ENCODE measurements around the gene LRP8.

Gene LRP8

DNA sequence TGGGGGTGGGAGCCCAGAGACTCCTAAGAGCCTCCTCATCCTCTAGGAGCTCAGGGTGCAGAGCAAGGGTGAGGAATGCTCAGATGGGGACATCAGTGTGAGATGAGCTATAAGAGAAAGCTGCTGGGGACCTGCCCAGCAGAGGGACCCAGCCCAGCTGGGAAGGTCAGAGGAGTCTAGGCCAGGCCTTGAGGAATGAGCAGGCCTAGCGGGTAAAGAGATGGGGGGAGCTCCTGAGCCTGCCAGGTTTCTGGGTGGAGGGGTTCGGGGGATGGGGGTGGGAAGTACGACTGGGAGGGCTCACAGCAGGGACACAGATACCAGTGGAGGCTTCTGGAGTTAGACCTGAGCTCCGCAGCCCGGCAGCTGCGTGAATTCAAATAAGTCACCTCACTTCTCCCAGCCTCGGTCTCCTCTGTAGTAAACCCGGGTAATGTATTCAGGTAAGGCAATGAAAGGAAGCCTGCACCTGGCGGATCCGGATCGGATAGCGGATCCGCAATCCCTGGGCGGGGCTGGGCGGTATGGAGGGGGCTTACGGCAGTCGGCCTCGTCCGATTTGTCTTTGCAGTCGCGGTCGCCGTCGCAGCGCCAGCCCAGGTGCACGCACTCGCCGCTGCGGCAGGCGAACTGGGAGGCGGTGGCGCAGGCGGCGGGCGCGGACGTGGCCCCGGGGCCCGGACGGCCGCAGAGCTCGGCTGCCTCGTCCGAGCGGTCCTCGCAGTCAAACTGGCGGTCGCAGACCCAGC lies 51.5 kb downstream of the LRP8 start:
- intact Hi-C loops (cut with DNase I; ENCODE audit: low total_unique reads), result no loop called here

DNA sequence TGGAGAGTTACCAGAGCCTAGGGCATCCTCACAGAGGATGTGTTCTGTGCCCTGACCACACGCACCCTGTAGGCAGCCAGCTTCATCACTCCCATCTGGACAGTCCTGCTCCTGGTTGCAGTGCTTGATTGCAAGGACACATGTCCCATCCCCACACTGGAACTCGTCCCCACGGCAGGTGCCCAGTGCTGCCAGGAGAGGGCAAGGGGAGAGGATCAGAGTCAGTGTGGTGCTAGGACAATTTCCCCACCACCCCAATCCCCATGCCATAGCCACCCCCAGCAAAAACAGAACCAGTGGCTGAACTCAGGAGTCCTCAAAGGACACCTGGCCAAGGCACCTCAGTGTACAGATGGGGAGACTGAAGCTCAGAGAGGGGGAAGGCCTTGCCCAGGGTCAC lies 52.3 kb downstream of the LRP8 start:
- H3K4me1 ChIP-seq, result no peaks in the 10 kb centered on the region
- H3K27ac ChIP-seq, result no peak overlapping the region
- DNase-seq, result no peak
- H3K4me3 ChIP-seq, result no peak overlapping the region
- intact Hi-C loops (cut with DNase I; ENCODE audit: low total_unique reads), result no loop called here
- peaks cover 0 to 5% (median 0%) of the 10 kb centered on the region in 3 donors for H3K36me3 ChIP-seq
- H3K9me3 ChIP-seq, result no peaks in the 10 kb centered on the region
- no peaks in the 10 kb centered on the region for H3K27me3 ChIP-seq
- no peak for TF ChIP-seq CTCF (IDR thresholded peaks at IDR 0.05)

More for the DNA sequence above, 51.5 kb downstream of the LRP8 start:
- no peaks in the 10 kb centered on the region for H3K36me3 ChIP-seq
- H3K27ac ChIP-seq, result no peak overlapping the region
- no peaks in the 10 kb centered on the region for H3K27me3 ChIP-seq
- peak in 1 of 2 donors; percentile 50 for DNase-seq
- no peak for TF ChIP-seq CTCF (IDR thresholded peaks at IDR 0.05)
- no peak overlapping the region for H3K4me3 ChIP-seq
- no peaks in the 10 kb centered on the region for H3K4me1 ChIP-seq
- no peaks in the 10 kb centered on the region for H3K9me3 ChIP-seq

DNA sequence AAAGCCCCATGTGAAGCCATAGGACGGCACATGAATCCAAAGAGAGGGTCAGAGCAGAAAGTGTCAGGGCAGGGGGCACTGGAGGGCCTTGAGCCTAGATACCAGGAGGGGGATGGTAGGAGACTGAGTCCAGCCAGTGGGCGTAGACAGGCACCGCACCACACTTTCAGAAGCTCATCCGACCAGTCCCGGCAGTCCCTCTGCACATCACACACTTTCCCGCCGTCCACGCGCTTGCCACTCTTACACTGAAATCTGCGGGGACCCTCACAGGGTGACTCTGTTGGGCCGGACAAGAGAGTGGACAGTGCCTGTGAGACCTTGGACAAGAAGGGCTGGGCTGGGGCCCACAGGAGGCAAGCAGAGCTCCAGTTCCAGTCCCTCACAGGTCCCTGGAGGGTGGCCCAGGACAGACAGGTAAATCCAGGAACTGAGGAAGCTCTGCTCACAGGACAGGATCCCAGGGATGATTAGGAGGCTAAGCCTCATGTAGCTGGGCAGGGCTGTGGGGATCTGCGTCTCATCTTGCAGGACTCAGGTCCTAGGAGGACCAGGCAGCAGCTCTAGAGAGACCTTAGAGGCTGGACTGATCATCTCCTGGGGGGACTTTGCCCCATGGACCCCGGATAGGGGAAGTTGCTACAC lies 53.2 kb downstream of the LRP8 start:
- Histone ChIP-seq H3K4me1 (no peaks in the 10 kb centered on the region), H3K36me3 (peaks cover 0 to 5% (median 0%) of the 10 kb centered on the region in 3 donors), H3K4me3 (no peak overlapping the region), H3K9me3 (no peaks in the 10 kb centered on the region), H3K27me3 (no peaks in the 10 kb centered on the region), H3K27ac (no peak overlapping the region)
- intact Hi-C loops (cut with DNase I; ENCODE audit: low total_unique reads), result no loop called here
- peak in 1 of 2 donors; percentile 51 for DNase-seq
- TF ChIP-seq CTCF (IDR thresholded peaks at IDR 0.05), result no peak

DNA sequence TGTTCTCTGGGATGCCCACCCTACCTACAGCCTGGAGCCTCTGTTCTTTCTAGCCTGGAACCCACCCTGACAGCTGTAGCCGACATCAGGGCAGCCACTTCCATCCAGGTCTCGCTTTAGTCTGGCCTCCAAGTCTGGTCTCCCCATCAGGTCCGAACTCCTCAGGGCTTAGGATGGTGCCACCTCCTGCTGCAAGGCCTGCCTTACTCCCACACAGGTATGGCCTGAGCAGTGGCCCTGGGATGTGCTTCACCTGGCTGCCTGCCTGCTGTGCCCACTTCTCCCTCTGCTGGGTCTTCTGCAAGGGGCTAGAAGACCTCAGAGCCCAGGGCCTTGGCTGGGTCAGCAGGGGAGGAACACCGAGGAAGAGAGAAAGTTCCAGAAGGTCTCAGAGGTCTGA lies 53.8 kb downstream of the LRP8 start:
- no peak for TF ChIP-seq CTCF (IDR thresholded peaks at IDR 0.05)
- intact Hi-C loops (cut with DNase I; ENCODE audit: low total_unique reads), result no loop called here
- no peaks in the 10 kb centered on the region for H3K9me3 ChIP-seq
- H3K4me1 ChIP-seq, result no peaks in the 10 kb centered on the region
- DNase-seq, result peak in 1 of 2 donors; percentile 42
- no peaks in the 10 kb centered on the region for H3K27me3 ChIP-seq
- H3K4me3 ChIP-seq, result no peak overlapping the region
- no peak overlapping the region for H3K27ac ChIP-seq
- H3K36me3 ChIP-seq, result peaks cover 0 to 5% (median 0%) of the 10 kb centered on the region in 3 donors

- Histone ChIP-seq H3K4me1 (no peaks in the 10 kb centered on the region), H3K9me3 (no peaks in the 10 kb centered on the region), H3K4me3 (no peak overlapping the region), H3K27ac (no peak overlapping the region), H3K36me3 (peaks cover 0 to 5% (median 0%) of the 10 kb centered on the region in 3 donors), H3K27me3 (no peaks in the 10 kb centered on the region)
- no peak for DNase-seq
- TF ChIP-seq CTCF (IDR thresholded peaks at IDR 0.05), result no peak
- intact Hi-C loops (cut with DNase I; ENCODE audit: low total_unique reads), result no loop called here
These were observed 54.3 kb downstream of the LRP8 start for GRCh38 chr1:53273526-53273925.

Measured in tibial artery (tissue), 4 donors.